DMS114 treated with DMSO at 0.1 percent for 48 hours (cell line): ENCODE results near the gene MATR3.

Experiments
- DNase-seq: peaks from one replicate; lab custom pipeline; 2025; ENCODE audit not compliant: unreplicated experiment; lab: John Stamatoyannopoulos, UW

The MATR3 gene

DNA sequence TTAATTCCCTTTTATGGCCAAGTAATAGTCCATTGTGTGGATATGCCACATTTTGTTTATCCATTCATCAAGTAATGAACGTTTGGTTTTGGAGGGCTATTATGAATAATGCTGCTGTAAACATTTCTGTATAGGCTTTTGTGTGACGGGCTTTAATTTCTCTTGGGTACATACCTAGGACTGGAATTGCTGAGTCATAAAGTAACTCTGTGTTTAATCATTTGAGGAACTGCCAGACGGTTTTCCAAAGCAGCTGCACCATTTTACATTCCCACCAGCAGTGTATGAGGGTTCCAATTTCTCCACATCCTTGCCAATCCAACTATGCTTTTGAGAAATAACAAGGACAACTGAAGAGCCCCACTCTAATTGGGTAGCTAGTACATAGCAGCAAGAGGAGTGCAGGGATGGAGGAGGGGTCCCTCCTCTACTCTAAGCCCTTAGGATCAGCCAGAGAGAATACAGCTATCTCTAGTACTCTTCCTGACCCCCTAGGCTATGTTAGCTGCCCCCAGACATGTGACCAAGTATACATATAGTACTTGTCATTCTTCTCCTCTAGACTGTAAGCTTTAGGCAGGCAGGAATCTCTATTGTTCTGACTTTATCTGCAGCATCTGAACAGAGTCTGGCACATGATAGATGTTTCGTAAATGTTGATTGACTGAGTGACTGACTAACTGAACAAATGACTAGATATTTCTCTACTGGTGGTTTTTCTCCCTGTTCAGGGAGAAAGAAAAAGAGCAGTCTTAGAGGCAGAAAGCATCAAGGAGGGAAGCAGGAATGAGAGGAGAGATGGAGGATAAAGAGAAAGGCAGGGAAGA lies 22.1 kb upstream of the MATR3 start:
- DNase-seq: no peak

DNA sequence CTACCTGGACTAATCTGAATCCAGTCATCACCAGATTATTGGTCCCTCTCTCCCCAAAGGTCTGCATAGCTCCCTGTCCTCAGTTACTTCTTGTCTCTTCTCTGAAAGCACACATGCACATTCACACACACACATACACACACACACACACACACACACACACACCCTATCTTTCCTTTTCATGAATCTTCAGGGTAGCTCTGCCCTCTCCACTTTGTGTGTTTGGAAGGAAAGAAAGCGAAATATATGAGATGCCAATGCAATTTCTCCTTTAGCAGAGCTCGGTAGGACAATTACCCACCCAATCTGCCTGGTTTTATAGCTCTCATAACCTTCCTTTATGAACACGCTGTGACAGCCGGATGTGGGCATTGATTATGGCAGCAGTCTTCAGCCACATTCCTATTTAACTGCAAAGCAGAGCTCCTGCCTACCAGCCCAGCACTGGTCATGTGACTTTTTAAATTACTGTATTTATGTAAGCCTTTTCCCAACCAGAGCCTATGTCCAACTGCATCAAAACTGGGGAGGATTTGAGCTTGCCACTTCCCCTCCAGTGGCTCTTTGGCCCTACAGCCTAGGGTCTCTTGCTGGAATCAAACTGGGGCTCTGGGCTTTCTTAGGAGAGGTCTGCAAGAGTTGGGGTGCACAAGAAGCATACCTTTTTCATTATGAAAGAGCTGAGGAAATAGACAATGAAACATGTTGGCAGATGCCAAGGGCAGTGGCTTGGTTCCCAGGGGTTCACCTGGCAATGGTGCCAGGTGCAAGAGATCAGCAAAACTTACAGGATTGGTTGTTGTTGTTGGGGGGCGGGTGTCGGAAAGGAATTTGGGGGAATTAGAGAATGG lies 20.8 kb upstream of the MATR3 start:
- no peak for DNase-seq

DNA sequence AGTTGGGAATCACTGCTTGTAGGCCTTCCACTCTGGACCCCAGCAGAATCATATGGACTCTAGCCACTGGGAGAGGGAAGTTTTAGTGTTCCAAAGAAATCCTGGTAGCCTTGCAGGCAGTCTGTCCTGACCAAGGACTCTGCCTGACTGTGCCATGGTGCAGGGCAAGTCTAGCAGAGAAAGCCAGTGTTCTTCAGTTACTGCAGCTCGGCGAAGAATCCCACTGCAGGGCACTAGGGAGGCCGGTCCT lies 20.3 kb upstream of the MATR3 start:
- DNase-seq: no peak

DNA sequence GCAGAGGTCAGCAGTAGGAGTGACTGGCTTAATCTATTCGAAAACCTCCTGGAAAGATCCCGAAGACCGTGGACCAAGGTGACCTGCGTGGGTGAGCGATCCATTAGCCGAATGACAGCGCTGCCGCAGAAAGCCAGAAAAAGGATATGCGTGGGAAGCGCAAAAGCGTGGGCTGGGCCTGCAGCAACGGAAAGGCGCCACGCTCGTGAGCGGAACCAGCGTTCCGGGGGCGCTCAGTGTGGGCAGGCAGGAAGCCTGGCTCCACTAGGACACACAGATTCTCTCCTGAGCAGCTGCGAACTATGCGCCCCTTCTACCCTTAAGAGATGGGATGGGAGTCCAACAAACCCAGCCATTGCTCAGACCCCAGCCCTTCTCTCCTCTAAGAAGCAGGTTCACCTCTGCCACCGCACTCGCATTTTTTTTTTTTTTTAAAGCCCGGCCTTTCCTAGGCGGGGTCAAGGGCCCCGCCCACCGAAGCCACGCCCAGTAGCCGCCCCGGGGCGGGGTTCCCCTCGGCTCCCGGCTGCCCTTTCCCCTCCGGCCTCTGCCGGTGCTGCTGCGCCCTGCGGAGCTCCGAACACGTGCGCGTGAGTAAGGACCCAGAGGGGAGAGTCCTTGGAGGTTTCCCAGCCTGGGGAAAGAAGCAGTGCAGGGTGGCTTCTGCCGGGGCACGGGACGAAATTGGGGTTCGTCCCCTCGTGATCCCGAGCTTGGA lies 19.8 kb upstream of the MATR3 start:
- peak; percentile 61 for DNase-seq

DNA sequence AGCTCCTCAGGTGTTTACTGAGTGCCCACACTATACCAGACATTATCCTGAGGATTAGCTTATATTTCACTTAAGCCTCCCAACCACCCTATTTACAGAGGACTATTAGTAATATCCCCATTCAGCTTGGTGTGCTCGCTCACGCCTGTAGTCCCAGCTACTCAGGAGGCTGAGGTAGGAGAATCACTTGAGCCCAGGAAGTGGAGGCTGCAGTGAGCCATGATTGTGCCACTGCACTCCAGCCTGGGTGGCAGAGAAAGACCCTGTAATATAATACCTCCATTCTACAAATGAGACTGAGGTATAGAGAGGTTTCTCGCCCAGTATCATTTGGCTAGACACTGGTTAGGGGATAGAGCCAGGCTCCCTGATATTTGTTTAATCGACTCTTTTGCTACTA lies 18.0 kb upstream of the MATR3 start:
- no peak for DNase-seq

DNA sequence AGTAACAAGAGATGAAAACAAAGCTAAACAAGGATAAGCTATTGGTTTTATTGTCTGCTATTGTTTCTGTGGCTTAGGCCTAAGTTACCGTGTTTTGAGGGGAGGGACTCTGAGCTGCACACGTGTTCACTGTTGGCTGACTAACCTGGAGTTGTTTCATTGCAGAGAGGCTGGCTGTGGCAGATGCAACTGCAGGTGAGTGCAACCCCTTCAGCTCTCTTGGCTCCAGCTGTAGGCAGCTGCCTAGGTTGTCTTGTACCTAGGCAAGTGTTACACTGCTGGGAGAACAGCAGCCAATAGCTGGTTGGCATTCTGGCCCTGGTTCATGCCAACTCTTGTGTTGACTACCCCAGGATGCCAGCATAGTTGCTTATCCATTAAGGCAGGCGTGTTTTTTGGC lies 17.6 kb upstream of the MATR3 start:
- no peak for DNase-seq

DNA sequence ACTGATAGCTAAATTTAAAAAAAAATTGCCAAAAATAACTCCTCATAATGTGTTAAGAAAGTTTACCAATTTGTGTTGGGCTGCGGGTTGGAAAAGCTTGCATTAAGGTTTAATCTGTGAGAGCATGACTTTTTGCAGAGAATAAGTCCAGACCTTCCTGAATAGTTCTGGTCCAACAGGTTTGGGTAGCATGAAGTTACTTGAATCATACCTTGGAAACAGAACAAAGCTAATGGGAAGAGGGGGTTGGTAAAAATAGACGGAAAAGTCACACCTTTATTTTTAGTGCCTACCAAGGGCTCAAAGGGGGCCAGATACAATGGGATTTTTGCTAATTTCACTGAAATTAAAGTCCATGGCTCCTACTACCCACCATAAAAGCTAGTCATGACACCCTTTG lies 17.1 kb upstream of the MATR3 start:
- DNase-seq: no peak

DNA sequence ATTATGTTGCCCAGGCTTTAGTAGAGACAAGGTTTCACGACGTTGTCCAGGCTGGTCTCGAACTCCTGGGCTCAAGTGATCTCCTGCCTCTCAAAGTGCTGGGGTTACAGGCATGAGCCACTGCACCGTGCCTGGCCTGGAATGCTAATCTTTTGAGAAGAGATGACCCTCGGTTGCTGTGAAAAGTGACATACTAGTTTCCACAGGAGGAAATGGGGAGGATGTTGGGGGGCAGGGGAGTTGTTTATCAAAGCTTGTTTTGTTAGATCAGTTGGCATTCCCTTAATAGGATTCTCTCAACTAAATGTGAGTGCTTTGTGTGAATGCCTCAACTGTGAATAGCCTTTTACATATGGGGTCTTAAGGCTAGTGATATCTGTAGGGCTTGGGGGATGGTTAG lies 16.4 kb upstream of the MATR3 start:
- no peak for DNase-seq

DNA sequence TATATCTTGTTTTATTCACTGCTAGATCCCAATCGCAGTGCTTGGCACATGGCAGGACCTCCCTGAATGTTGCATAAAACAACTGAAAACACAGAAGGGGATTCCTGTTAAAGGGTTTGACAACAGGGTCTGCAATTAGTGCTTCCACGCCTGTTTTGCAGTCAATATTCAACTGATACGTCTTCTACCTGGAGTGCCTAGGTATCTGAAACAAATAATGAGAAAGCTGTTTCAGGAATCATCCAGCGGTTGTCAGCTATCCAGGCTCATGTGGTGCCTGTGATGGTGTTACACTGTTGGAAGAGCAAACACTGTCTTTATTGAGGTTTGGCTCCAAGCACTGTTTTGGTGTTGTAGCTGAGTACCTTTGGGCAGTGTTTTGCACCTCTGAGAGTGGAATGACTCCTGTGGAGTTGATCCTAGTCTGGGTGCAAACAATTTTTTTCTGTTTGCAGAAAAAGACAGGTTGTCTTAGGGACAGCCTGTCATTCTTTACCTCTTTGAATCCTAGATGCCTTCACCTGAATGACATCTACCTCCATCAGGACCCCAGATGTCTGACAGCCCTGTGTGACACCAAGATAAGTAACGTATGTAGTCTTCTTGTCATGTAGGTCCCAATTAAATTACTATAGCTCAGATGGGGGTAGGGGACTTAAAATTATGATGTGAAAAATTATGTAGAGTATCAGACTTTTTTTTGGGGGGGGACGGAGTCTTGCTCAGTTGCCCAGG lies 14.8 kb upstream of the MATR3 start:
- DNase-seq: no peak

DNA sequence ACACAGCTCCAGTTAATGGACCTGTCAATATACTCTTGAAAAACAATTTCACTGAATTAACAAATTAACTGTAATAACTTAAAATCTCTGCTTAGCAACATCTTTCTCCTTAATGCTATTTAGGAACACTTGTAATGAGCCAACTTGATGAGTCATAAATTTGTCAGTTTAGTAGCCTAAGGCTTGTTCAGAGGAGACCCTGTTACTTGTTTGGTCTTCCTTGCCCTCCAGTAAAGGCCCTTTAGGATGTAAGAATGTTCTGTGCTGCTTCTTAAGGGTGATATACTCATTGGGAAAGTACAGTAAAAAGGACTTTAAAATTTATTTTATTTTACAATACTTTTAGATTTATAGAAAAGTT lies 11.4 kb upstream of the MATR3 start:
- no peak for DNase-seq

DNA sequence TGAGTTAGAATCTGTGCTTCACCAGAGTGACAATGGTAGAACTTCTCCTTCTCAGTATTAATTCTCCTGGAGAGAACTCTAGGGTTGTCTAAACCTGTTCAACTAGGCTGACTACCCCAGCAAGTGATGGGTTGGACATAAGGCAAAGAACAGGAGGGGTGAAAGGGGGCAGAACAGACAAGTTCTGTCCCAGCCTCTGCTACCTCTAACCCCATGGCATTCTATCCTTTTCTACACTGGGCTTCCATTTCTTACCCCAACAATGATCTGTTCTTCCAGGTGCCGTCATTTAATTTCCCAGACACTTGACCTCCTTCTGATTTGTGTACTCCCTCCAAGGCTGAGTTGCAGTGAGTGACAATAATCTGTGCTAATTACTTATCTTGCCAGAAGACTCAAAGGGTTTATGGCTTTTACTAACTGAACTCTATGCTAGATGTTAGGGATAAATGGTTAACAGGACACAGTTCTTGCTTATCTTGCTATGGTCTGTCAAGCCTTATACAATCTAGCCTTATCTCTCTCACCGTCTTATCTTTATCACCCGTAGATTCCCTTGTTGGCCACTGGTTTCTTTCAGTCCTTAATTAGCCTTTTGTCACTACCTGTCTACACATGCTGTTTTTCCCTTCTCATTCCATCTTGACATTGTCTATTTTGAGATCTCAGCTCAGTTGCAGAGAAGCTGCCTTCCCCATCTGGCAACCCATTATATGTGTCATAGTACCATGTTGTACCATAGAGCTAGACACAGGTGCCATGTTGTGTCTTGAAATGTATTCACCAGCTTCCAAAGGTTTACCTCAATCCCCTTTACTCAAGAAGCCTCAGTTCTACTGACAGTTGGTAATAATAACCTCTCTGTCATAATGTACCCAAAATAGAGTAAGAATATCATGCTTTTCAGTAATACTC lies 10.0 kb upstream of the MATR3 start:
- no peak for DNase-seq

DNA sequence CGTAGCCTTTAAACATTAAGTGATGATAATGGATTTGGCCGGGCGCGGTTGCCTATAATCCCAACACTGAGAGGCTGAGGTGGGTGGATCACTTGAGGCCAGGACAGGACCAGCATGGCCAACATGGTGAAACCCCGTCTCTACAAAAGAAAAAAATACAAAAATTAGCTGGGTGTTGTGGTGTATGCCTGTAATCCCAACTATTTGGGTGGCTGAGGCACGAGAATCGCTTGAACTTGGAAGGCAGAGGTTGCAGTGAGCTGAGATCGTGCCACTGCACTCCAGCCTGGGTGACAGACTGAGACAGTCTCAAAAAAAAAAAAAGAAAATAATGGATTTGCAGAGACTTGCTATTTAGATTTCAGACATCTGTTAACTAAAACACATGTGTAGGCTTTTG lies 9.2 kb upstream of the MATR3 start:
- no peak for DNase-seq

DNA sequence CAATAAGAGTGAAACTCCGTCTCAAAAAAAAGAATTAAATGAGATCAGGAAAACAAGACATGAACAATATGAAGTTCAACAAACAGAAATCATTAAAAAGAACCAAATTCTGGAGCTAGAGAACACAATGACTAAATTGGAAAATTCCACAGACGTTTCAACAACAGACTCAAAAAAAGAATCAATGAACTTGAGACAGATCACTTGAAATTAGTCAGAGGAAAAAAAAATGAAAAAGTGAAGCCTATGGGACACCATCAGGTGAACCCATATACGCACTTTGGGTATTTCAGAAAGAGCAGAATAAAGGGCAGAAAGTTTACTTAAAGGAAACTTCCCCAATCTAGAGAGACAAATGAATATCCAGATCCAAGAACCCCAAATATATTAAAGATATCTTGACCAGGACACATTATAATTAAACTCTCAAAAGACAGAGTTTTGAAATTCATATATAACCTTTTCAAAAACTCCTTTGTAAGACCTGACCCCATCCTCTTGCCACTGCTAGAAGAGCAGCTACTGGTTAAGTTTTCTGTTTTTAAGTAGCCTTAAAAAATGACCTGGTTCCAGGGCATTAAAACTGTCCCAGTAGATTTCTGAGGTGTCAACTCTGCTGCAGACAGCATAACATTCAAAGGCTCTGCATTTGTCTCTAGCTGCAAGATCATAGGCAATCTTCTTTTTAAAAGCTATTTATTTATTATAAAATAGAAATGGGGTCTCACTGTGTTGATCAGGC lies 7.7 kb upstream of the MATR3 start:
- DNase-seq: no peak

DNA sequence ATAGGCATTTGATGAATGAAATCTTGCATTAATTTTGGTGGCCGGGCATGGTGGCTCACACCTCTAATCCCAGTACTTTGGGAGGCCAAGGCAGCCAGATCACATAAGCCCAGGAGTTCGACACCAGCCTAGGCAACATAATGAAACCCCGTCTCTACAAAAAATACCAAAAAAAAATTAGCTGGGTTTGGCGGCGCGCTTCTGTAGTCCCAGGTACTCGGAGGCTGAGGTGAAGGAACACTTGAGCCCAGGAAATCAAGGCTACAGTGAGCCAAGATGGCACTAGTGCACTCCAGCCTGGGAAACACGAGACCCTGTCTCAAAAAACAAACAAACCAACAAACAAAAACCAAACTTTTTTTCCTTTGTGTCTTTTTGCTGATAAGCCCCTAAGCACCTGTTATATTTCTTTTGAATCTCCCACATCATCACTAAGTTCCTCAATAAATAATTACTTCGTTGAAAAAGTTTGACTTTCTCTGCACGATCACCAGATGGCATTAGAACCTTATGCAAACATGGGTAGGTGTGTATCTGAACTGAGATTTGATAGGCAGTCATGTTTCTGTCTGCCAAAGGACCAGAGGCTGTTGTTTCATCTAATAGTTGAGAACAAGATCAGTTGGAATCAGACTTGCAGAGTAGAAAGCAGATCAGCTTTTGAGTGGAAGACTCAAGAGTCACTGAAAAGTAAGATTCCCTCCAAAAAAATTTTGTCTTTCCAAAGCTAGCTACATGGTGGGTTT lies 5.5 kb upstream of the MATR3 start:
- no peak for DNase-seq

DNA sequence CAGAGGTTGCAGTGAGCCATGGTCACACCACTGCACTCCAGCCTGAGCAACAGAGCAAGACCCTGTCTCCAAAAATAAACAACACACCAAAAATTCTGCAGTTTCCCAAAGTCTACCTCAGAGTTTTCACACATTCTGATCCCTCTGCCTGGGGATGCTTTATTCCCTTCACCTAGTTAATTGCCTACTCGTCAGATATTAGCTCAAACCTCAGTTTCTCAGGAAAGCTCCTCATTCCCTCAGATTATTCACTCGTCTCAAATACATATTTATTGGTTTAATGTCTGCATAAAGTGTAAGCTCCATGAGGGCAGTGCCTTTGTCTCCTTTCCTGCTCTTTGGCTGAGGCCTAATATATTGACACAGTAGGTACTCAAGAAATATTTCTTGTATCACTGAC lies 2.5 kb upstream of the MATR3 start:
- no peak for DNase-seq

DNA sequence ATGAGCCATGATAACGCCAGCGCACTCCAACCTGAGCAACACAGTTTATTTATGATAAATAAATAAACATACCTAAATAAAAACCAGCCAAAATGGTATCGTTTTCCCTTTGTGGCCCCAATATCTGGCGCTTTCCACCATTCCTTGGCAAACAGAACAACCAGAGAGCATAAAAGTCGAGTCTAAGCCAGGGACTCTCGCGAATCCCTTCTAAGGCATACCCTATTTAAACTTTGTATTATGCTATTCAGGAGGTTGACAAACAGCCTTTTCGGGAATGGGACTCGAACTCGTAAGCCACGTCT lies 386 bp upstream of the MATR3 start:
- DNase-seq: no peak

DNA sequence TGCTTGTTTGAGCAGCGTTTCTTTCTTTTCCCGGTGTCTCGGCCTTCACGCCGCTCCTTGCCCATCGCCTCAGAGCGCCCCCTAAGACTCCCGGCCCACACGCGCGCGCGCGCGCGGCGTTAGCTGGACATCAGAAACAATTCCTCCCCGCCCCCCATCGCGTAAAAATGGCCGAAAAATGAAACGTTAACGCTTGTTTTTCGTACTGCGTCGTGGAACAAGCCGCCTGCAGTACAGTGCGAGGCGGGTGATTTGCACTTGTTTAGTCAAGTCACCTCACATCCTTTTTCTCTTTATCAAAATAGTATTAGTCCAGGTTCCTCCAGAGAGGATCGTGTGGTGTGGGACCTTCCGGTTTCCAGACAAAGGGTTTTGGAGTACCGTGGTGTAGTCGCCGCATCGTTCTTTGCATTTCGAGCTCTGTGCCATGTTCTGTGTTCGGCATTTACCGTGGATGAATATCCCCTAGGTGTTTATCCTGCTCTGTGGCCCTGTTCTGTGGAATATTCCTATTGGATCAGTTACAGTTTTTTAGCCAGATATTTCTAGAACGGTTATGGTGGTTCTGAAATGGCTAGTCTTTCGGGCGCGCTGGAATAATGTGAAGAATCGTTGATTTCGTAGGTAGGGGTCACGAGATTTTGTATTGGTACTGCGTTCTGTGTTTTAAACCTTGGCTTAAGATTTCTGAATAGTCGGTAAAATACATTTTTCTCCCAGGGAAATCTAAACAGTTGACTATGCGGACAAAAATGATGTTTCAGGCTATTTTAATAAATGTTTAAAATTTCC lies 1.0 kb downstream of the MATR3 start:
- DNase-seq: peak; percentile 75

DNA sequence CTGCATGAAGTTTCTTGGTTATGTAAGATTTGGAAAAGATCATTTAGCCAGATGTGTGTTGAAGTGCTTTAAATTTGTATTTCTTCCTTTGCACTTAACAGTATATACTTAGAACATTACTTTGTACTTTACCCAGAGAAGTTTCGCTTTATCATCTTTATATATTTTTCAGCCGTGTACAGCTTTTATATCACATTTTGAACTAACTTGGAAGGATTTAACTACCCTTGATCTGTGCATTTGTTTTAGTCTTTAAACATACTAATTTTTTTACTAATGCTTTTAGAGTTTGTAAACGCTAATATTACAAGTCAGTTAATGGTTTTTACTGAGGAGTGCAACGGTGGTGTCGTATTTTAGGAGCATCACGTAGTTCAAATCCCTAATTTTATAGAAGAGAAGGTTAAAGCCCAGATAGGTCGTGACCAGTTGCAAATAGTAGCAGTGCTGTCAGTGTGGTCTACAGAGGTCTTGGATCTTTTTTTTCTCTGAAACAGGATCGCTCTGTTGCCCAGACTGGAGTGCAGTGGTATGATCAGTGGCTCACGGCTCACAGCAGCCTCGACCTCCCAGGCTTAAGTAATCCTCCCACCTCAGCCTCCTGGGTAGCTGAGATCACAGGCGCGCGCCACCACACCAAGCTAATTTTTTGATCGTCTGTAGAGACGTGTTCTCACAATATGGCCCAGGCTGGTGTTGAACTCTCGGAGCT lies 2.0 kb downstream of the MATR3 start:
- no peak for DNase-seq
